GM23338 (cell line): Measurements from ENCODE around the gene RAD21L1. TPM values are rescaled to one million over a fixed set of nuclear protein-coding genes. Genes with fewer than 3 reads are reported as not detected.
"Not testable (repeated sequence)": the region's sequence is repeated elsewhere in the genome, so short reads cannot be mapped to it uniquely, and the experiment has no call there.

Experiments
- ATAC-seq: fragments of 200-7000 bp; cut with Tn5 transposase; 3 replicates; pipeline ENCODE4 v1.9.1; 2020
- DNase-seq: peaks from one replicate; pipeline ENCODE4 v3.0.0-alpha.2; 2015; ENCODE audit warnings: low spot score
- H2AFZ ChIP-seq: fragments of 200-600 bp; sonication (generic); 2 replicates; pipeline ENCODE4 v1.8.0; 2016; ENCODE audit warnings: antibody characterized with exemption, mild to moderate bottlenecking, moderate library complexity
- H3F3A ChIP-seq: fragments of 200-600 bp; sonication (generic); replicated peaks from 2 replicates; pipeline ENCODE4 v1.8.0; 2017; ENCODE audit warnings: antibody characterized with exemption, mixed run types, low read depth
- H3K27ac ChIP-seq: fragments of 200-600 bp; sonication (generic); 2 replicates; pipeline ENCODE4 v1.6.1; 2016; ENCODE audit warnings: low read depth
- H3K27me3 ChIP-seq: fragments of 200-600 bp; sonication (generic); 2 replicates; pipeline ENCODE4 v1.8.0; 2016; ENCODE audit warnings: mild to moderate bottlenecking, mixed run types, moderate library complexity; ENCODE audit not compliant: insufficient read depth
- H3K36me3 ChIP-seq: fragments of 200-600 bp; sonication (generic); 2 replicates; pipeline ENCODE4 v1.8.0; 2016; ENCODE audit warnings: mild to moderate bottlenecking; ENCODE audit not compliant: insufficient read depth
- H3K4me1 ChIP-seq: fragments of 200-600 bp; sonication (generic); 2 replicates; pipeline ENCODE4 v1.8.0; 2016; ENCODE audit warnings: mild to moderate bottlenecking, moderate library complexity; ENCODE audit not compliant: insufficient read depth
- H3K4me2 ChIP-seq: fragments of 200-600 bp; sonication (generic); 2 replicates; pipeline ENCODE4 v1.7.1; 2017; ENCODE audit warnings: mixed run types
- H3K4me3 ChIP-seq: fragments of 200-600 bp; sonication (generic); 2 replicates; pipeline ENCODE4 v1.6.1; 2016; ENCODE audit warnings: mixed run types
- H3K79me2 ChIP-seq: fragments of 200-600 bp; sonication (generic); replicated peaks from 2 replicates; pipeline ENCODE4 v1.8.0; 2017; ENCODE audit warnings: mild to moderate bottlenecking; ENCODE audit not compliant: insufficient read depth
- H3K9me2 ChIP-seq: fragments of 200-600 bp; sonication (generic); 2 replicates; pipeline ENCODE4 v1.8.0; 2017; ENCODE audit not compliant: insufficient read depth
- H4K20me1 ChIP-seq: fragments of 200-600 bp; sonication (generic); replicated peaks from 2 replicates; pipeline ENCODE4 v1.8.0; 2017; ENCODE audit warnings: mild to moderate bottlenecking; ENCODE audit not compliant: insufficient read depth
- H3K27ac Mint-ChIP-seq: 2 replicates; pipeline ENCODE4 v1.8.0; 2020; ENCODE audit warnings: inconsistent platforms, mild to moderate bottlenecking, moderate library complexity, mixed read lengths
- H3K27me3 Mint-ChIP-seq: 3 replicates; pipeline ENCODE4 v1.8.0; 2022; ENCODE audit warnings: low read depth, mild to moderate bottlenecking, moderate library complexity, mixed read lengths, inconsistent platforms; ENCODE audit not compliant: insufficient read depth, poor library complexity
- H3K36me3 Mint-ChIP-seq: 3 replicates; pipeline ENCODE4 v1.8.0; 2021; ENCODE audit warnings: low read depth, mild to moderate bottlenecking, inconsistent platforms, moderate library complexity, mixed read lengths
- H3K4me1 Mint-ChIP-seq: 3 replicates; pipeline ENCODE4 v1.8.0; 2020; ENCODE audit warnings: mild to moderate bottlenecking, inconsistent platforms, mixed read lengths
- H3K4me3 Mint-ChIP-seq: 3 replicates; pipeline ENCODE4 v1.8.0; 2021; ENCODE audit warnings: moderate library complexity, mild to moderate bottlenecking, inconsistent platforms, mixed read lengths
- H3K9me3 Mint-ChIP-seq: 3 replicates; pipeline ENCODE4 v1.8.0; 2020; ENCODE audit warnings: moderate library complexity, mild to moderate bottlenecking, inconsistent platforms, mixed read lengths
- EZH2 ChIP-seq: fragments of 200-600 bp; sonication (generic); IDR thresholded peaks from one replicate; pipeline ENCODE4 v1.8.0; 2017; ENCODE audit warnings: antibody characterized with exemption, mild to moderate bottlenecking, low read depth; ENCODE audit not compliant: unreplicated experiment
- EZH2phosphoT487 ChIP-seq: fragments of 200-600 bp; sonication (generic); IDR thresholded peaks from one replicate; pipeline ENCODE4 v1.8.1; 2018; ENCODE audit warnings: antibody characterized with exemption; ENCODE audit not compliant: unreplicated experiment
- JUNB ChIP-seq: IDR thresholded peaks from one replicate; pipeline ENCODE4 v1.6.1; 2016; ENCODE audit warnings: antibody characterized with exemption; ENCODE audit not compliant: unreplicated experiment
- NANOG ChIP-seq: IDR thresholded peaks from 2 replicates; pipeline ENCODE4 v1.6.1; 2016; ENCODE audit warnings: antibody characterized with exemption, borderline replicate concordance
- STAT1 ChIP-seq: IDR thresholded peaks from one replicate; pipeline ENCODE4 v1.6.1; 2016; ENCODE audit warnings: antibody characterized with exemption; ENCODE audit not compliant: unreplicated experiment
- polyA plus RNA-seq: library from polyadenylated mRNA; unstranded; fragments of >200 nt; fragmentation: Nextera tagmentation; extraction: Ambion mirVana; gene quantifications from 2 replicates; pipeline ENCODE4 v1.2.1, GENCODE V29; 2016
- total RNA-seq: library from RNA; depleted of rRNA; stranded (reverse); fragments of >200 nt; shearing (Covaris generic); gene quantifications from 2 replicates; pipeline ENCODE4 v1.2.3, GENCODE V29; 2014
- TF ChIP-seq, protein P1 (sequence below): IDR thresholded peaks from 2 replicates; pipeline ENCODE4 v1.6.1; 2016; ENCODE audit warnings: antibody characterized with exemption
- TF ChIP-seq, protein P2 (sequence below): IDR thresholded peaks from one replicate; pipeline ENCODE4 v1.6.1; 2018; ENCODE audit warnings: antibody characterized with exemption; ENCODE audit not compliant: unreplicated experiment

Gene RAD21L1
- total and polyA plus RNA-seq, 2 experiments from 2014 or later, result 0.10 to 0.95 TPM

- peaks cover 4% of the 10 kb centered on the region; the same call in 1 of the 3 replicates for H3K9me3 Mint-ChIP-seq
These were observed 21.8 kb downstream of the RAD21L1 start for GRCh38 chr20:1247689-1248088.

GRCh38 chr20:1250282-1250681 is 24.4 kb downstream of the RAD21L1 start:
- not testable (repeated sequence) for H4K20me1 ChIP-seq, ATAC-seq, H3K27me3 Mint-ChIP-seq, H3K4me1 Mint-ChIP-seq, H3K4me3 Mint-ChIP-seq, H3K27ac Mint-ChIP-seq, H3F3A ChIP-seq, H3K79me2 ChIP-seq, DNase-seq, H3K27ac ChIP-seq, H3K4me3 ChIP-seq, H3K9me3 Mint-ChIP-seq, H2AFZ ChIP-seq, H3K4me1 ChIP-seq, H3K9me2 ChIP-seq, H3K36me3 Mint-ChIP-seq, H3K36me3 ChIP-seq, H3K4me2 ChIP-seq, H3K27me3 ChIP-seq

More at GRCh38 chr20:1247689-1248088, 21.8 kb downstream of the RAD21L1 start:
- Histone ChIP-seq H3K9me2 (no peaks in the 10 kb centered on the region), H3K4me3 (no peak overlapping the region), H4K20me1 (no peaks in the 10 kb centered on the region), H2AFZ (no peak overlapping the region), H3K27ac (no peak overlapping the region), H3F3A (no peaks in the 10 kb centered on the region), H3K79me2 (no peaks in the 10 kb centered on the region), H3K4me2 (no peak overlapping the region), H3K36me3 (no peaks in the 10 kb centered on the region), H3K27me3 (0 out of 2 replicates have a peak, but pooled peaks cover 1% of the 10 kb centered on the region), H3K4me1 (no peaks in the 10 kb centered on the region)
- Mint-ChIP-seq H3K27me3 (no peaks in the 10 kb centered on the region), H3K27ac (no peak overlapping the region), H3K36me3 (no peaks in the 10 kb centered on the region), H3K4me3 (no peak overlapping the region), H3K4me1 (peaks cover 5% of the 10 kb centered on the region; the same call in 2 of the 3 replicates)
- TF ChIP-seq, protein P1, sequence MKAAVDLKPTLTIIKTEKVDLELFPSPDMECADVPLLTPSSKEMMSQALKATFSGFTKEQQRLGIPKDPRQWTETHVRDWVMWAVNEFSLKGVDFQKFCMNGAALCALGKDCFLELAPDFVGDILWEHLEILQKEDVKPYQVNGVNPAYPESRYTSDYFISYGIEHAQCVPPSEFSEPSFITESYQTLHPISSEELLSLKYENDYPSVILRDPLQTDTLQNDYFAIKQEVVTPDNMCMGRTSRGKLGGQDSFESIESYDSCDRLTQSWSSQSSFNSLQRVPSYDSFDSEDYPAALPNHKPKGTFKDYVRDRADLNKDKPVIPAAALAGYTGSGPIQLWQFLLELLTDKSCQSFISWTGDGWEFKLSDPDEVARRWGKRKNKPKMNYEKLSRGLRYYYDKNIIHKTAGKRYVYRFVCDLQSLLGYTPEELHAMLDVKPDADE, result no peak
- TF ChIP-seq NANOG (no peak), EZH2 (no peak), EZH2phosphoT487 (no peak), STAT1 (no peak), JUNB (no peak)
- TF ChIP-seq, protein P2, sequence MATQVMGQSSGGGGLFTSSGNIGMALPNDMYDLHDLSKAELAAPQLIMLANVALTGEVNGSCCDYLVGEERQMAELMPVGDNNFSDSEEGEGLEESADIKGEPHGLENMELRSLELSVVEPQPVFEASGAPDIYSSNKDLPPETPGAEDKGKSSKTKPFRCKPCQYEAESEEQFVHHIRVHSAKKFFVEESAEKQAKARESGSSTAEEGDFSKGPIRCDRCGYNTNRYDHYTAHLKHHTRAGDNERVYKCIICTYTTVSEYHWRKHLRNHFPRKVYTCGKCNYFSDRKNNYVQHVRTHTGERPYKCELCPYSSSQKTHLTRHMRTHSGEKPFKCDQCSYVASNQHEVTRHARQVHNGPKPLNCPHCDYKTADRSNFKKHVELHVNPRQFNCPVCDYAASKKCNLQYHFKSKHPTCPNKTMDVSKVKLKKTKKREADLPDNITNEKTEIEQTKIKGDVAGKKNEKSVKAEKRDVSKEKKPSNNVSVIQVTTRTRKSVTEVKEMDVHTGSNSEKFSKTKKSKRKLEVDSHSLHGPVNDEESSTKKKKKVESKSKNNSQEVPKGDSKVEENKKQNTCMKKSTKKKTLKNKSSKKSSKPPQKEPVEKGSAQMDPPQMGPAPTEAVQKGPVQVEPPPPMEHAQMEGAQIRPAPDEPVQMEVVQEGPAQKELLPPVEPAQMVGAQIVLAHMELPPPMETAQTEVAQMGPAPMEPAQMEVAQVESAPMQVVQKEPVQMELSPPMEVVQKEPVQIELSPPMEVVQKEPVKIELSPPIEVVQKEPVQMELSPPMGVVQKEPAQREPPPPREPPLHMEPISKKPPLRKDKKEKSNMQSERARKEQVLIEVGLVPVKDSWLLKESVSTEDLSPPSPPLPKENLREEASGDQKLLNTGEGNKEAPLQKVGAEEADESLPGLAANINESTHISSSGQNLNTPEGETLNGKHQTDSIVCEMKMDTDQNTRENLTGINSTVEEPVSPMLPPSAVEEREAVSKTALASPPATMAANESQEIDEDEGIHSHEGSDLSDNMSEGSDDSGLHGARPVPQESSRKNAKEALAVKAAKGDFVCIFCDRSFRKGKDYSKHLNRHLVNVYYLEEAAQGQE, result no peak
- ATAC-seq (no peak), DNase-seq (no peak)
